GM19372 (cell line): ENCODE data around the gene HAX1.
A peak's percentile ranks its signal among the peaks of the same experiment; 100 is the strongest.
"Not testable (repeated sequence)": the region's sequence is repeated elsewhere in the genome, so short reads cannot be mapped to it uniquely, and the experiment has no call there.

Source experiments
- ATAC-seq: cut with Tn5 transposase; IDR thresholded peaks from one replicate; pipeline ENCODE4 v1.9.1; 2021; ENCODE audit warnings: mild to moderate bottlenecking, low read depth, moderate library complexity; ENCODE audit not compliant: unreplicated experiment

HAX1 gene

GRCh38 chr1:154272217-154272998, at the start of gene HAX1:
Gene HAX1 (plus strand): TSS chr1:154272629. CDS start chr1:154272724, 95 bp downstream.
- peak; percentile 91 for ATAC-seq

GRCh38 chr1:154222918-154223317, 49.5 kb upstream of the HAX1 start:
- ATAC-seq: no peak

- ATAC-seq: no peak
Observed at GRCh38 chr1:154223621-154224020, 48.8 kb upstream of the HAX1 start.

DNA sequence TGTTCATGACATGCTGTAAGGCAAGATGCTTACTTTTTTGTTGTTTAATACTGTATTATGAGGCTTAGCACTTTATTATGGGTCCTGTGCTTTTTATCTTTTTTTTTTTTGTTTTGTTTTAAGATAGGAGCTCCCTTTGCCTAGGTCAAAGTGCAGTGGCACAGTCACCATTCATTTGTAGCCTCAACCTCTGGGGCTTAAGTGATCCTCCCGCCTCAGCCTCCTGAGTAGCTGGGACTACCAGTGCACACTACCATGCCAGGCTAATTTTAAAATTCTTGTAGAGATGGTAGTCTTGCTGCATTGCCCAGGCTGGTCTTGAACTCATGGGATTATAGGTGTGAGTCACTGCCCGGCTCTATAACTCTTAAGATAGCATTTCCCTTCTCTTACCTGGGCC, 47.1 kb upstream of the HAX1 start:
- no peak for ATAC-seq

DNA sequence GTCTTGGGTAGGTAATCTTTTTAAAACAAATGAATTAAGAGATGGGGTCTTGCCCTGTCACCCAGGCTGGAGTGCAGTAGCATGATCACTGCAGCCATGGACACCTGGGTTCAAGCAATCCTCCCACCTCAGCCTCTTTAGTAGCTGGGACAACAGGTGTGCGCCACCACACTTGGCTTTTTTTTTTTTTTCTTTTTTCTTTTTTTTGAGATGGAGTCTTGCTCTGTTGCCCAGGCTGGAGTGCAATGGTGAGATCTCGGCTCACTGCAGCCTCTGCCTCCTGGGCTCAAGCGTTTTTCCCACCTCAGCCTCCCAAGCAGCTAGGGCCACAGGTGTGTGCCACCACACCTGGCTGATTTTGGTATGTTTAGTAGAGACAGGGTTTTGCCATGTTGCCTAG, 41.3 kb upstream of the HAX1 start:
- ATAC-seq: not testable (repeated sequence)

DNA sequence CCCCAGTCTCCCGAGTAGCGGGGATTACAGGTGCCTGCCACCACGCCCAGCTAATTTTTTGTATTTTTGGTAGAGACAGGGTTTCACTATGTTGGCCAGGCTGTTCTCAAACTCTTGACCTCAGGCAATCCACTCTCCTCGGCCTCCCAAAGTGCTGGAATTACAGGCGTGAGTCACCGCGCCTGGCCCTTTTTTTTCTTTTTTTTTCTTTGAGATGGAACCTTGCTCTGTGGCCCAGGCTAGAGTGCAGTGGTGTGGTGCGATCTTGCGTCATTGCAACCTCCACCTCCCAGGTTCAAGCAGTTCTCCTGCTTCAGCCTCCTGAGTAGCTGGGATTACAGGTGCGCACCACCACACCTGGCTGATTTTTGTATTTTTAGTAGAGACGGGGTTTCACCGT, 39.3 kb upstream of the HAX1 start:
- not testable (repeated sequence) for ATAC-seq

- no peak for ATAC-seq
Observed at GRCh38 chr1:154236855-154237254, 35.6 kb upstream of the HAX1 start.

DNA sequence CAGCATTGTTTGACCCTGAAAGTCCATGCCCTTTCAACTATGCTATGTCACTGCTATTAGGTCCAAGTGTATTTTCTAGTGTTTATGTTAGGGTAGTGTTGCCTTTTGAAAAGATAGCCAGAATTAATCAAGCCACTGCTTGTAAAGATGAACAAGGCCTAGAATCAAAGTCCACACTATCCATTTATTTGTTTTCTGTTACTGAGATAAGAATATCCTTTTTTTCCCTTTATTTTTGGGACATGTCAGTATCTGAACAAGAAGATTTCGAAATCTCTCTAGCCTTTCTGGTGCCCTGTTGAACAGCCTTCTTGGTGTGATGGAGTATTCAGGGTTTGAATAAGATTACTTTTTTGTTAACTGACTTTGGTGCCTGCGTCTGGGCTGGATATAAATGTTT, 35.0 kb upstream of the HAX1 start:
- ATAC-seq: no peak

DNA sequence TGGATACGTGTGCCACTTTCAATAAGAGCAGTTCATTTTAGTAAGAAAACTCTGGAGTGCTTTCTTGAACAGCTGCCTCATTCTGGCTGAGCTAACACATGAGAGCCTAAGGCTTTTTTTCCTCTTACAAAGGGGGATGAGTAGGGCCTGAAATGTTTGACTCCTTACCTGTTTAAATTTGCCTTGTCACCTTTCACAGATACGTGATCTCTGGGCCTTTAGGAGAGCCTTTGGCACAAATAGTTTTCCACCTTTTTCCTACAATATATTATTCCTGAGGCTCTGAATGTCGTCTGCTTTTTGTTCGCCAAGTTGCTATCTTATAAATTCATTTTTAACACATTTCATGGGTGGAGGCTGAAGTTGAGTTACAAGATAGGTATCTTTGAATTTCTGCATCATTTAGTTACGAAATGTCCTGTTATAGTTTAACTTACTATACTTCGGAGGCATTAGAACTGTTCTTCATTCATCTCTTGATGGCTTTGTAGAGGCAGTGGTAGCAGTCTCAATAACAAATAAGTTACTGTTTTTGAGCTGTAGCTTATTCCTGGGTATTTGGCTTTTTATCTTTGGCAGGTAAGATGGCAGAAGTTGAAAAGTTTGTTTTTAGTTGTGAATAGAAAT, 34.4 kb upstream of the HAX1 start:
- no peak for ATAC-seq

- no peak for ATAC-seq
Observed at GRCh38 chr1:154239491-154239890, 32.9 kb upstream of the HAX1 start.

- ATAC-seq: no peak
Observed at GRCh38 chr1:154240294-154240833, 32.1 kb upstream of the HAX1 start.

DNA sequence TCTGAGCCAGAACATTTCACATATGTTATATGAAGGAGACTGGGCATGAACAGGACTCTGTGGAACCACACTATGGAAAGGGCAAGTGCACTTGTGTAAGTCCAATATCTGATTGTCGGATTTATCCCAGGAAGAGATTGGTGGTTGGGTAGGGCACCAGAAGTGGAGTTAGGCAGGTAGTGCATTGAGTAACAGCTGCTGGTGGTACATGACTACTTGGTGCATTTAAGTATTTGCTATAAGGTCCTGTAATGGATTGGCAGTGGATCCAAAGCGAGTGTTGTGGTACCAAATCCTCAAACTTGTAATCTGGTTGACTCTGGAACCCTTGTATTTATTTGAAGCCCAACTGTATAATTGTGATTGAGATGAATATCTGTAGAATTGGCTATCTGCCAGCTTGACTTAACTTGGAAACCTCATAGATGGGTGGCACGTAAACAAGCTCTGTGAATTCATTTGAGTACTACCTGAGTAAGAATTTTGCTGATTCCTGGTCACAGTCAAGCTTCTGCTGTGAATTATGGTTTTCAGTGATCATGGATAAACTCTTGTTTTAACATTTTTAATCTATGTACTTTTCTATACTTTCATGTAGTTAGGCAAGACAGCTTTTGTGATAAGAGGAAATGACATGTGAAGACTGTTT, 30.6 kb upstream of the HAX1 start:
- no peak for ATAC-seq

DNA sequence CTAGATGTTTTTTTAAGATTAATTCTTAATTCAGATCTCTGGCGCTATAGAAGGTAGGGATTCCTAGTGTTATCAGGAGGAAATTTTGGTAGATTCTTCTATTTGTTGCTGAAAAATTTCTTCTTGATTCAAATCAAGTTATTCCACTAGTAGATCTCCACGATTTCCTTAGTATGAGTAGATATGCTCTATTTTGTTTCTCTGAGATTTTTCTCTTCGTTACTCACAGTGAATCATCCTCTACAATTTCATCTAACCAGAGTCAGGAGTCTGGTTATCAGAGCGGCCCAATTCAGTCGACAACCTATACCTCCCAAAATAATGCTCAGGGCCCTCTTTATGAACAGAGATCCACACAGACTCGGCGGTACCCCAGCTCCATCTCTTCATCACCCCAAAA, 18.8 kb upstream of the HAX1 start:
- no peak for ATAC-seq

GRCh38 chr1:154256686-154257085, 15.7 kb upstream of the HAX1 start:
- ATAC-seq: no peak

DNA sequence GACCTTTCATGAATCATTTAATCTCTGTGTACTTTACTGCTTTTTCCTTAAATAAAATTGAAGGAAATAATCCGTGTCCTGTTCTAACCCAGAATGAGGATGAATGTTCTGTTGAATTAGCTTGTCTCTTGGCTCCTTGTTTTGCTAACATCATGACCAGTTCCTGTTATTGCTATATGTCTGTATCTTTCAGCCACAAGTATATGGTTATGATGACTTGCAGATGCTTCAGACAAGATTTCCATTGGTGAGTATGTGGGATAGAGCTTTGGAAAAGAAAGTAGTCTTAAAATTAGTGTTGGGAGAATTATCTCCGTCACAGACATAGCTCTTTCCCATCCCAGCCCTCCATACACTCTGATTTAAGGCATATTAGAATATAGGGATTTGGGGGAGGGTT, 13.6 kb upstream of the HAX1 start:
- ATAC-seq: no peak

GRCh38 chr1:154260127-154260526, 12.3 kb upstream of the HAX1 start:
- ATAC-seq: no peak

DNA sequence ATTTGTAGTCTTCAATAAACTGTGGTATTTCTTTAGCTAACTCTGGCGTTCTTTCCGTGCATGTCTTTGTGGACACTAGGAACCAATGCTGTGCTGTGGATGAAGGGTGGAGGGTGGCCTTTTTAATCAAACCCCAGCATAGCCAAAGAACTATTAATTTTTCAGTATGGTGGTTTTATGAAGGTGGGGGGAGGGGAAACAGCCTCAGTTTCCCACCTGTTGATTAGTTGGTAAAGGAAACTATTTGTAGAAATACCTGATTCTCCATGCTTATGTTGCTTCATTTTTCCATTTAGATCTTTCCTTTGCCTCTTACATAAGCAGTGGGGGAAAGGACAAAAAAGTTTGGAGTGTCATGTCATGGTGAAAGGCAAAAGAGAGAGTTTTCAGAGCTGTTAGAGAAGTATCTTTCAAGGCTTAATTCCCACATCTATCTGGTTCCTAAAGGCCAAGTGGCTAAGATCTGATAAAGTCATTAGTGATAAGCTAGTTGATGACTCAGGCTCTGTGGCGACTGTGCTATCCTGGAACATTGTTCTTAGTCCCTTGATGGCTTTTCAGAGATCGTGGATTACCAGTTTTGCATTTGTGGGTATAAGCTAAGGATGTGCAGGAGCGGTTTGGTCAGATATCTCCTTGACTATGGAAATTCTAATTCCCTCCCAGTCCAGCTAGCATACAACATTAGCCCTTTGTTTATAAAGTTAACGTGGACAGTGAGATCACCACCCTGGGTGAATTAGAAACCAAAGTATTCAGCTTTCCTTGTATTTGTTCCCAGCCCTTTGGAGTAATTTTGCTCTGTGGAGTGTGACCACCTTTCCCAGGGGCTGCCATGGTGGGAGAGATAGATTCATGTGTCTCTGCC, 8.7 kb upstream of the HAX1 start:
- ATAC-seq: no peak

- no peak for ATAC-seq
Observed at GRCh38 chr1:154264454-154264853, 8.0 kb upstream of the HAX1 start.

DNA sequence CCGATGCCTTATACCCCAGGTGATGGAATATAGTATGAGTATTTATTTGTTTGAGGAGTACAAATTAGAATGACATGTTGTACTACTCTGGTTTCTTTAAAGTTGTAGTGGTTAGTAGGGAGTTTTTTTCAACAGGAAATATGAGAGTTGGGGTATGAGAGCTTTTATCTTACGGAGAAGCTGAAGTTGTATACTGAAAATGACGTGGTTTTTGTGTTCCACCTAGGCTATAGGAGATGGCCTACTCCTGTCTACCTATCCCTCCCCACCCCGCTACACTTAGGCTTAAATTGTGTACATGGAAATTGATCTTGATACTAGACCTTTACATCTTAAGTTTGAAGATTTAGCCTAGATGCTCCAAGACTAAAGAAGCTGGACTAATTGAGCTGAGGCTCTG, 6.8 kb upstream of the HAX1 start:
- no peak for ATAC-seq

DNA sequence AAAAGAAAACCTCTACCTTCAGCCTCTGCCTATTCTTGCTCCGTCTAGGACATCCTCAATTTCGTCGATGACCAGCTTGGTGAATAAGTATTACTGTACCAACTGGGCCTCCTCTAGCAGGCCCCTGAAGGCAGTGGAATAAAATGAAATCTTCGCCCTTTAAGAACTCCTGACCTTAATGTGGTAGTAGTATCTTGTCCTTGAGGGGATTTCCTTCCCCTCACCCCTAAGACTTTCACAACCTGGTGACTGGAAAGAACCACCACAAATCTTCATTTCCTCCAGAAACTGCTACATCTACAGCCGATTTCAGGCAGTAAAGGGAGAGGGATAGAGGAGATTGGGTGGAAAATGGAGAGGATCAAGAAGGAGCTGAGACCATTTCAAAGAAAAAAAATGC, 1.6 kb upstream of the HAX1 start:
- ATAC-seq: no peak
